HepG2 (cell line): ENCODE results near the gene SKP2. TPM values are rescaled to one million over a fixed set of nuclear protein-coding genes. Genes with fewer than 3 reads are reported as not detected.
"Not testable (repeated sequence)": the region's sequence is repeated elsewhere in the genome, so short reads cannot be mapped to it uniquely, and the experiment has no call there.

Experiments
- ATAC-seq: fragments of 200-7000 bp; cut with Tn5 transposase; 3 replicates; pipeline ENCODE4 v1.9.1; 2020; ENCODE audit warnings: mild to moderate bottlenecking, moderate library complexity
- BruUV-seq: library from RNA; stranded (reverse); fragments of 400-500 nt; replicated peaks from 2 replicates; lab custom pipeline; 2021; lab: Mats Ljungman, UMichigan
- CTCF ChIA-PET: fragments of 300-600 bp; formaldehyde crosslinking; extraction: SDS; loops from one replicate; lab custom pipeline; 2021; ENCODE audit warnings: low total read pairs, inconsistent platforms, low intra/inter-chr PET ratio; lab: Yijun Ruan, JAX
- POLR2A ChIA-PET: fragments of 350-600 bp; sonication (Branson Sonifier 250); formaldehyde crosslinking; loops from one replicate; lab custom pipeline; 2020; ENCODE audit warnings: antibody characterized with exemption, inconsistent platforms; lab: Yijun Ruan, JAX
- DNase-seq: peaks from one replicate; pipeline ENCODE4 v3.0.0-alpha.2; 2015; ENCODE audit warnings: low spot score
- FAIRE-seq: peaks from 3 replicates; lab custom pipeline; 2011; peaks lifted over from hg19 to GRCh38; lab: Jason Lieb, UNC
- H2AFZ ChIP-seq: one replicate; pipeline ENCODE4 v1.6.1; 2011; ENCODE audit warnings: low read length, inconsistent platforms
- H3K27ac ChIP-seq: fragments of 300-600 bp; 3 replicates; pipeline ENCODE4 v1.8.0; 2011; ENCODE audit warnings: mixed run types, mild to moderate bottlenecking, mixed read lengths, low read length, inconsistent platforms; ENCODE audit not compliant: insufficient read depth; ENCODE audit errors: extremely low read length
- H3K27me3 ChIP-seq, 2 experiments: fragments of 200-600 bp in 1 of 2; 2 replicates in 1 of 2; 3 replicates in 1 of 2; pipeline versions ENCODE4 v1.6.0 to v1.8.0; 2011; ENCODE audit warnings: low read length in 2 of 2, mild to moderate bottlenecking in 2 of 2, moderate library complexity in 2 of 2, inconsistent platforms in 1 of 2; ENCODE audit not compliant: insufficient read depth in 2 of 2, control insufficient read depth in 1 of 2
- H3K36me3 ChIP-seq, 2 experiments: fragments of 200-600 bp in 1 of 2; replicated peaks in 1 of 2; 2 replicates in 1 of 2; 3 replicates in 1 of 2; pipeline versions ENCODE4 v1.5.1 to v1.8.0; 2011; ENCODE audit warnings: low read length in 2 of 2, inconsistent platforms in 1 of 2; ENCODE audit not compliant: insufficient read depth in 2 of 2, control insufficient read depth in 1 of 2
- H3K4me1 ChIP-seq: 2 replicates; pipeline ENCODE4 v1.5.1; 2012; ENCODE audit warnings: low read length, inconsistent platforms; ENCODE audit not compliant: insufficient read depth
- H3K4me2 ChIP-seq: 2 replicates; pipeline ENCODE4 v1.6.0; 2011; ENCODE audit warnings: low read depth, low read length, inconsistent platforms
- H3K4me3 ChIP-seq, 3 experiments: fragments of 200-600 bp in 1 of 3; sonication (generic), shearing (Covaris generic) in 1 of 3; replicated peaks in 1 of 3; 2 replicates each; pipeline ENCODE4 v1.5.1; 2011 to 2016; ENCODE audit warnings: low read length in 3 of 3, inconsistent platforms in 2 of 3, low read depth in 2 of 3, mild to moderate bottlenecking in 2 of 3, control low read depth in 1 of 3, mixed read lengths in 1 of 3; ENCODE audit not compliant: insufficient read depth in 1 of 3
- H3K79me2 ChIP-seq: one replicate; pipeline ENCODE4 v1.6.1; 2011; ENCODE audit warnings: low read length, inconsistent platforms; ENCODE audit not compliant: insufficient read depth
- H3K9ac ChIP-seq: 2 replicates; pipeline ENCODE4 v1.6.0; 2011; ENCODE audit warnings: mild to moderate bottlenecking, low read depth, low read length, inconsistent platforms; ENCODE audit not compliant: insufficient read depth
- H3K9me3 ChIP-seq: 2 replicates; pipeline ENCODE4 v1.5.1; 2012; ENCODE audit warnings: mild to moderate bottlenecking, low read length
- H4K20me1 ChIP-seq: 2 replicates; pipeline ENCODE4 v1.6.0; 2011; ENCODE audit warnings: inconsistent platforms, mild to moderate bottlenecking, low read length, moderate library complexity; ENCODE audit not compliant: insufficient read depth
- CEBPB ChIP-seq: IDR thresholded peaks from 2 replicates; pipeline ENCODE4 v1.6.1; 2011; ENCODE audit warnings: low read depth, low read length, improper control_type of control experiment, borderline replicate concordance
- SOX13 ChIP-seq, 3 experiments: fragments of 450-650 bp in 1 of 3; sonication (generic) in 1 of 3; formaldehyde crosslinking in 1 of 3; IDR thresholded peaks in 2 of 3; conservative IDR thresholded peaks in 1 of 3; 2 replicates each; pipeline versions ENCODE4 v1.5.0 to v1.6.1; 2016 to 2020; ENCODE audit warnings: antibody characterized with exemption in 1 of 3, mild to moderate bottlenecking in 1 of 3, missing compliant biosample characterization in 1 of 3, missing genetic modification reagents in 1 of 3, moderate library complexity in 1 of 3
- SOX5 ChIP-seq: IDR thresholded peaks from 2 replicates; pipeline ENCODE4 v1.6.1; 2016; ENCODE audit warnings: borderline replicate concordance
- SOX6 ChIP-seq, 2 experiments: fragments of 450-650 bp in 1 of 2; sonication (generic) in 1 of 2; formaldehyde crosslinking in 1 of 2; IDR thresholded peaks; 2 replicates each; pipeline versions ENCODE4 v1.4.0 to v1.6.1; 2017 to 2020; ENCODE audit warnings: antibody characterized with exemption in 1 of 2, mild to moderate bottlenecking in 1 of 2, missing genetic modification reagents in 1 of 2
- TEF ChIP-seq: sonication (generic); formaldehyde crosslinking; IDR thresholded peaks from 2 replicates; pipeline ENCODE4 v1.5.0; 2020; ENCODE audit warnings: missing genetic modification reagents
- ZFP36 ChIP-seq: fragments of 150-350 bp; IDR thresholded peaks from 2 replicates; pipeline ENCODE4 v1.6.1; 2018; ENCODE audit warnings: borderline replicate concordance, low read length, low read depth; ENCODE audit not compliant: partially characterized antibody
- ZFP41 ChIP-seq: sonication (generic); formaldehyde crosslinking; IDR thresholded peaks from 2 replicates; pipeline ENCODE4 v1.4.0; 2020; ENCODE audit warnings: mild to moderate bottlenecking, missing genetic modification reagents, borderline replicate concordance
- ZNF281 ChIP-seq: sonication (generic); formaldehyde crosslinking; IDR thresholded peaks from 2 replicates; pipeline ENCODE4 v1.4.0; 2020; ENCODE audit warnings: missing genetic modification reagents, borderline replicate concordance
- WGBS: methylation state at CpG from one replicate; pipeline ENCODE4 v1.1.6; 2017; ENCODE audit warnings: low lambda C conversion rate; 5-methylcytosine and 5-hydroxymethylcytosine counted together
- in situ Hi-C: cut with HindIII; loops from 2 replicates; pipeline ENCODE4 v1.10.0; 2017; ENCODE audit warnings: low pct_unique_long_range_greater_than_20kb; ENCODE audit not compliant: extremely low pct_ligation_motif_present
- intact Hi-C: fragments of 100-400 bp; cut with micrococcal nuclease; formaldehyde crosslinking; loops from one replicate; pipeline ENCODE4 v1.10.0; 2022; ENCODE audit not compliant: unreplicated experiment
- polyA plus RNA-seq, 8 experiments: library from polyadenylated mRNA; depleted of rRNA in 3 of 8; stranded (reverse) in 7 of 8; unstranded in 1 of 8; fragments of >200 nt; fragmentation: Illumina TruSeq in 4 of 8; extraction: Trizol in 4 of 8; gene quantifications; 2 replicates each; pipeline versions ENCODE4 v1.2.1 to v1.2.3, GENCODE V29; 2011 to 2016; ENCODE audit warnings: low read depth in 4 of 8, missing spikeins in 1 of 8, mixed read lengths in 1 of 8; ENCODE audit not compliant: insufficient read depth in 1 of 8
- total RNA-seq, 5 experiments: library from RNA; depleted of rRNA; stranded (reverse); fragments of >200 nt; fragmentation: Illumina TruSeq; extraction: Trizol; gene quantifications; 2 replicates each; pipeline ENCODE4 v1.2.3, GENCODE V29; 2016; ENCODE audit warnings: low read depth in 1 of 5
- TF ChIP-seq, protein P1 (sequence below): sonication (generic); formaldehyde crosslinking; conservative IDR thresholded peaks from 2 replicates; pipeline ENCODE4 v1.5.0; 2020; ENCODE audit warnings: missing genetic modification reagents

The SKP2 gene
- total and polyA plus RNA-seq, 2 of the 13 experiments (the other 11 are each of a cell fraction or from before 2014, with no cell fraction given), result 29.6 to 84.1 TPM

GRCh38 chr5:36198281-36198680 lies 46.4 kb downstream of the SKP2 start:
- ATAC-seq, result no peak
- in situ Hi-C loops, result no loop called here
- Histone ChIP-seq H3K27me3 (no peaks in the 10 kb centered on the region), H3K4me3 (no peak overlapping the region), H3K79me2 (no peaks in the 10 kb centered on the region), H3K36me3 (peaks cover 7 to 54% of the 10 kb centered on the region in 2 experiments), H2AFZ (no peak overlapping the region), H3K9me3 (no peaks in the 10 kb centered on the region), H3K9ac (no peak overlapping the region), H3K4me1 (no peaks in the 10 kb centered on the region), H3K27ac (no peak overlapping the region), H3K4me2 (no peak overlapping the region), H4K20me1 (no peaks in the 10 kb centered on the region)
- intact Hi-C loops, result no loop called here
- FAIRE-seq, result no peak
- CTCF ChIA-PET, result no interaction called here
- DNase-seq, result no peak
- TF ChIP-seq TEF (CRISPR knock-in tag) (no peak), ZFP36 (no peak), ZFP41 (CRISPR knock-in tag) (no peak), CEBPB (0 out of 2 replicates have a peak, but pooled peaks have one; percentile 24)
- TF ChIP-seq, protein P1, sequence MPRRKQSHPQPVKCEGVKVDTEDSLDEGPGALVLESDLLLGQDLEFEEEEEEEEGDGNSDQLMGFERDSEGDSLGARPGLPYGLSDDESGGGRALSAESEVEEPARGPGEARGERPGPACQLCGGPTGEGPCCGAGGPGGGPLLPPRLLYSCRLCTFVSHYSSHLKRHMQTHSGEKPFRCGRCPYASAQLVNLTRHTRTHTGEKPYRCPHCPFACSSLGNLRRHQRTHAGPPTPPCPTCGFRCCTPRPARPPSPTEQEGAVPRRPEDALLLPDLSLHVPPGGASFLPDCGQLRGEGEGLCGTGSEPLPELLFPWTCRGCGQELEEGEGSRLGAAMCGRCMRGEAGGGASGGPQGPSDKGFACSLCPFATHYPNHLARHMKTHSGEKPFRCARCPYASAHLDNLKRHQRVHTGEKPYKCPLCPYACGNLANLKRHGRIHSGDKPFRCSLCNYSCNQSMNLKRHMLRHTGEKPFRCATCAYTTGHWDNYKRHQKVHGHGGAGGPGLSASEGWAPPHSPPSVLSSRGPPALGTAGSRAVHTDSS (CRISPR knock-in tag), result no peak
- POLR2A ChIA-PET, result no interaction called here
- BruUV-seq, result no TSS peak

DNA sequence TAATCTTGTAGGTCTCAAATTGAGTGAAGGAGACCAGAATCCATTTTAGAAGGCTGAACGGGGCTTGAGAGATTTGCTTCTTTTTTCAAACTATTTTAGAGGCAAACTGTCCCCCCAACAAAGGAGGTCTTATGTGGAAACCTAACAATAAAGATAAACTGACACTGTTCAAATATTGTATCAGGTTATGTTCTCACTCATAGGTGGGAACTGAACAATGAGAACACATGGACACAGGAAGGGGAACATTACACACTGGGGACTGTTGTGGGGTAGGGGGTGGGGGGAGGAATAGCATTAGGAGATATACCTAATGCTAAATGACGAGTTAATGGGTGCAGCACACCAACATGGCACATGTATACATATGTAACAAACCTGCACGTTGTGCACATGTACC lies 46.9 kb downstream of the SKP2 start:
- H4K20me1 ChIP-seq; FAIRE-seq; CTCF ChIA-PET; H3K4me3 ChIP-seq; H3K9ac ChIP-seq; H3K4me2 ChIP-seq; H3K4me1 ChIP-seq; H3K79me2 ChIP-seq; TF ChIP-seq SOX13, SOX6 (IDR thresholded peaks at IDR 0.05): not testable (repeated sequence)
- DNase-seq, result peak; percentile 27
- 87% methylated on average over 3 of the region's 3 CpGs for WGBS
- TF ChIP-seq SOX13 (CRISPR knock-in tag; conservative IDR thresholded peaks at IDR 0.05 in 1 of 2, IDR thresholded peaks at IDR 0.05 in 1 of 2) (peak in 1 of 2 experiments; percentile 89; a peak in 2 of 4 replicates), SOX6 (CRISPR knock-in tag; IDR thresholded peaks at IDR 0.05) (peak; percentile 56; the same call in 1 of the 2 replicates), ZNF281 (peak; percentile 55; the same call in 1 of the 2 replicates), SOX5 (CRISPR knock-in tag) (peak; percentile 86)
- TF ChIP-seq, all 625 proteins: peak for 4; not testable (repeated sequence) for 621
- intact Hi-C loops, H3K27me3 ChIP-seq, BruUV-seq, POLR2A ChIA-PET, in situ Hi-C loops, H2AFZ ChIP-seq, H3K27ac ChIP-seq, H3K9me3 ChIP-seq, ATAC-seq: not testable (repeated sequence)
- H3K36me3 ChIP-seq, result peaks cover 7 to 59% of the 10 kb centered on the region in 2 experiments
